ENCODE results near the gene CD40LG. TPM values are rescaled to one million over a fixed set of nuclear protein-coding genes. Genes with fewer than 3 reads are reported as not detected.

The CD40LG gene
- total RNA-seq, 2 donors from 2014 or later: 34.8 to 60.7 TPM

GRCh38 chrX:136659174-136659573 is 11.2 kb downstream of the CD40LG start:
- Mint-ChIP-seq H3K4me3 (peak overlapping the region; percentile 96), H3K4me1 (peaks cover 51% of the 10 kb centered on the region)

DNA sequence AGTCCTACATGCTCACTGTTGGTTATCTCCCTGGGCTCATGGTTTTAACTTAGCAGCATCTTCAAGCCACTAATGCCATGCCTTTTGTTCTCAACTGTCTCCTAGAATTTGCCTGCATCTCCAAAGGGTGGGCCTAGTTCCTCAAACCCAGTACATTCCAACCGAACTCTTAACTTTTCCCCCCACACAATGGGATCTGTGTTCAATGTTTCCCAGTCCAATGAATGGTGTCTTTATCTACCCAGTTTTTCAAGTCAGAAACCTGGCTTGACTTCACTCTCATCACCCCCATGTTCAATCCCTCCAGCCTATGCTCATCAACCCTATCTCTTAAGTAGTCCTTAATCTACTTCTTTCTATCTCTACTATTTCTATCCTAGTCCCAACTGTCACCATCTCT is 12.9 kb downstream of the CD40LG start:
- H3K36me3 Mint-ChIP-seq (ENCODE audit: low read depth): peaks cover 16% of the 10 kb centered on the region
- ATAC-seq: no peak
- no peaks in the 10 kb centered on the region for H3K9me3 ChIP-seq (ENCODE audit: control insufficient read depth, low read length, poor library complexity, severe bottlenecking)
- peak overlapping the region; percentile 60 for H3K4me3 Mint-ChIP-seq
- H3K27me3 Mint-ChIP-seq: no peaks in the 10 kb centered on the region
- DNase-seq: no peak
- peak overlapping the region; percentile 77 for H3K27ac Mint-ChIP-seq
- peaks cover 41% of the 10 kb centered on the region for H3K4me1 Mint-ChIP-seq

More at GRCh38 chrX:136659174-136659573, 11.2 kb downstream of the CD40LG start:
- peak; percentile 20 for ATAC-seq
- Mint-ChIP-seq H3K27me3 (no peaks in the 10 kb centered on the region), H3K27ac (peak overlapping the region; percentile 77), H3K36me3 (ENCODE audit: low read depth) (peaks cover 24% of the 10 kb centered on the region)
- DNase-seq: no peak
- no peaks in the 10 kb centered on the region for H3K9me3 ChIP-seq (ENCODE audit: control insufficient read depth, low read length, poor library complexity, severe bottlenecking)

DNA sequence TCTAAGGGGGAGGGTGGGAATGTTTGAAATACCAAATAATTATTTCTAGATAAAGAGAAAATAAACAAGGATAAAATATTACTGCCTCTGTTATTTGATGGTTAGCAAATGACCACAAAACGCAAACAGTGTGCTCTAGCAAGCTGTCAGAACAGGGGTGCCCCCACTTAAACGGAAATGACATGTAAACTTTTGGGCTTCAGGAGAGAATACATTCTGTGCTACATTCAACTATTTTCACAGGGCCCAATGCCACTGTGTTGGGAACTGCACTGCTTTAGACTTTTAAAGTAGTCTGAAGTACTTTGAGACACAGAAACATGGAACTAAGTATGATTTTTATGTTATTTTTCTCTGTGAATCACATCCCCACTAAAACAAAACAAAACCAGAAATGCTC is 14.1 kb downstream of the CD40LG start:
- H3K36me3 Mint-ChIP-seq (ENCODE audit: low read depth): peaks cover 13% of the 10 kb centered on the region
- no peaks in the 10 kb centered on the region for H3K9me3 ChIP-seq (ENCODE audit: control insufficient read depth, low read length, poor library complexity, severe bottlenecking)
- peak overlapping the region; percentile 77 for H3K27ac Mint-ChIP-seq
- no peaks in the 10 kb centered on the region for H3K27me3 Mint-ChIP-seq
- H3K4me1 Mint-ChIP-seq: peaks cover 36% of the 10 kb centered on the region
- ATAC-seq (peak; percentile 76), DNase-seq (no peak)
- peak overlapping the region; percentile 69 for H3K4me3 Mint-ChIP-seq

DNA sequence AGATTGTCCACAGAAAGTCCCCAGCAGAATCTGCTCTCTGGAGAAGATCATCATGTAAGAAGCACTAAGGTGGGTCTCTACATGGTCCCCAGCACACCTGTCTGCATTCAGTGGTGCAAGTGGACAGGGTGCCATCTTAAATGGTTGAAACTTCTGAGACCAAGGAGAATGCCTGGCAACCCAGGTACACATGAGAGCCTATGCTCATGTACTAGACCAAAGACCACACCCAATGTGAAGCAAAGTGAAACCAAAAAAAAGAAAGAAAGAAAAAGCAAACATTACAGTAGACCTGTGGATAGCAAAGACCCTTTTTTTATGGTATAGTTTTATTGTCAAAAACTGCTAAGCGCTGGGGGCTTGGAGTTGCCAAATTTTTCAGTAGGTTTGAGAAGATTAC is 15.0 kb downstream of the CD40LG start:
- Mint-ChIP-seq H3K27me3 (no peaks in the 10 kb centered on the region), H3K4me3 (no peak overlapping the region), H3K36me3 (ENCODE audit: low read depth) (peaks cover 13% of the 10 kb centered on the region), H3K27ac (peak overlapping the region; percentile 77), H3K4me1 (peaks cover 41% of the 10 kb centered on the region)
- DNase-seq (no peak), ATAC-seq (peak; percentile 33)
- H3K9me3 ChIP-seq (ENCODE audit: control insufficient read depth, low read length, poor library complexity, severe bottlenecking): no peaks in the 10 kb centered on the region

DNA sequence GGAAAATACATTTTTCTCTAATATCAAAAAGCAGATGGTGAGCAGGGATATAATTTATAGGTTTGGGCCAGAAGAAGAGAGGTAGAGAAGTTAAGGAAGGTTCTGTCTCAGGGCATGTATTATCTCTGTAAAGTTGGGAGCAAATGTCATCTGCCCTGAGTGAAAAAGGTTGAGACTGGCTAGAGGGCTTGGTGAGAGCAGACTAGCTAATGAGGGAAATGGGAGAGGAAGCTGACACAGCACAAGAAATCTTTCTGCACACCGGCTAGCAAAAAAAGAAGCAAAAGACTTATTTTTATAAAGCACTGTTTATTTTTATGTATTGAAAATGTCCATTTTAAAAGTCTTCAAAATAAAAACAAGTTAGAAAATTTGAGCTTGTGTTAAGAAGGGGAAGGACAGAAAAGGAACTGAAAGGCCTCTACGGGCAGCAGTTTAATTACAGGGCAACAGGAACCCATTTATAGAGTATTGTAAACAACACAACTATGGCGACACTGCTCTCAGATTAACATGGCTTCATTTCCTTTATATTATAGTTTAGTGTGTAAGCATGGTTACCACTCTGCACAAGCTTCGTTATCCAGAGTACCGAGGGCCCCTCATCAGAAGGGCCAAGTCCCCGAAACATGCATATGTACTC is 17.4 kb downstream of the CD40LG start:
- H3K9me3 ChIP-seq (ENCODE audit: control insufficient read depth, low read length, poor library complexity, severe bottlenecking): no peaks in the 10 kb centered on the region
- no peaks in the 10 kb centered on the region for H3K27me3 Mint-ChIP-seq
- H3K27ac Mint-ChIP-seq: peak overlapping the region; percentile 97
- DNase-seq (no peak), ATAC-seq (no peak)
- H3K4me3 Mint-ChIP-seq: no peak overlapping the region
- H3K36me3 Mint-ChIP-seq (ENCODE audit: low read depth): peaks cover 21% of the 10 kb centered on the region
- peaks cover 45% of the 10 kb centered on the region for H3K4me1 Mint-ChIP-seq

GRCh38 chrX:136666088-136666487 is 18.1 kb downstream of the CD40LG start:
- peak overlapping the region; percentile 97 for H3K27ac Mint-ChIP-seq

DNA sequence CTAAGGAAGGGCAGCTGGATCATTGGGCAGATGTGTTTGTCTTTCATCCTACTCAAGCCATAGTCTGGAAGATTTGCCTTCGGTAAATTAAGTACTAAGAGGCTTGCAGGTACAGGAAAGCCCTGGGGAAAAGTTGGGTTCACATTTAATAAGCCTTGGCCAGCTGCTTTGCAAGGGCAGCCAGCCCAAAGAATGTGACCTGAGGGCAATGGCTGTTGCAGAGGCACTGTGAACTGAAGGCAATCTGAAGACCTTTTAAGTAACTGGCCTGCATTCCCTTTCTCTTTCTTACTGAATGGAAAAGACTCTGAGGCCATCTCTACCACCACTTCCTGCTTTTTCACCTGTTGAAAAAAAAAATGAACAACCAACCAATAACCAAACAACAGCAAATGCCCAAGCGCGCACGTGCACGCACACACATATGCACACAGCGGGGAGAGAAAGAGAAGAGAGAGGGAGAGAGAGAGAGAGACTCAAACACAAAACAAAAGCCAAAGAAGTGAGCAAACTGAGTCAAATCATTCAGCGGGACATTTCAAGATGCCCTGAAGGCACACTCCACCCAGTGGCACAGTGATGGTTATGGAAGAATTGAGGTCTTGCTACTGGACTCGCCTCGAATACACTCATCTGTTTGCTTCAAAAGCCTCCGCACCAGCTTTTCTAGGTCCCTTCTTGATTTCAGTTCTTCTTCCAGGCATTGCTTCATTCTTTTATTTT is 19.6 kb downstream of the CD40LG start:
- Mint-ChIP-seq H3K4me1 (peaks cover 52% of the 10 kb centered on the region), H3K36me3 (ENCODE audit: low read depth) (peaks cover 17% of the 10 kb centered on the region), H3K27ac (peak overlapping the region; percentile 97), H3K4me3 (peak overlapping the region; percentile 2), H3K27me3 (no peaks in the 10 kb centered on the region)
- DNase-seq: no peak
- ATAC-seq: peak; percentile 32
- no peaks in the 10 kb centered on the region for H3K9me3 ChIP-seq (ENCODE audit: control insufficient read depth, low read length, poor library complexity, severe bottlenecking)

More at GRCh38 chrX:136666088-136666487, 18.1 kb downstream of the CD40LG start:
- Mint-ChIP-seq H3K36me3 (ENCODE audit: low read depth) (peaks cover 17% of the 10 kb centered on the region), H3K4me3 (no peak overlapping the region), H3K4me1 (peaks cover 47% of the 10 kb centered on the region), H3K27me3 (no peaks in the 10 kb centered on the region)
- DNase-seq (no peak), ATAC-seq (no peak)
- no peaks in the 10 kb centered on the region for H3K9me3 ChIP-seq (ENCODE audit: control insufficient read depth, low read length, poor library complexity, severe bottlenecking)

GRCh38 chrX:136671006-136671610 is 23.1 kb downstream of the CD40LG start:
- no peaks in the 10 kb centered on the region for H3K27me3 Mint-ChIP-seq
- ATAC-seq: no peak
- peak overlapping the region; percentile 39 for H3K4me3 Mint-ChIP-seq
- H3K9me3 ChIP-seq (ENCODE audit: control insufficient read depth, low read length, poor library complexity, severe bottlenecking): no peaks in the 10 kb centered on the region
- peaks cover 65% of the 10 kb centered on the region for H3K4me1 Mint-ChIP-seq
- peaks cover 12% of the 10 kb centered on the region for H3K36me3 Mint-ChIP-seq (ENCODE audit: low read depth)
- no peak for DNase-seq
- H3K27ac Mint-ChIP-seq: peak overlapping the region; percentile 97

GRCh38 chrX:136674270-136674985 is 26.5 kb downstream of the CD40LG start:
- Mint-ChIP-seq H3K36me3 (ENCODE audit: low read depth) (peaks cover 2% of the 10 kb centered on the region), H3K4me3 (peak overlapping the region; percentile 76), H3K4me1 (peaks cover 58% of the 10 kb centered on the region), H3K27me3 (no peaks in the 10 kb centered on the region), H3K27ac (peak overlapping the region; percentile 97)
- ATAC-seq (peak; percentile 87), DNase-seq (no peak)
- no peaks in the 10 kb centered on the region for H3K9me3 ChIP-seq (ENCODE audit: control insufficient read depth, low read length, poor library complexity, severe bottlenecking)

DNA sequence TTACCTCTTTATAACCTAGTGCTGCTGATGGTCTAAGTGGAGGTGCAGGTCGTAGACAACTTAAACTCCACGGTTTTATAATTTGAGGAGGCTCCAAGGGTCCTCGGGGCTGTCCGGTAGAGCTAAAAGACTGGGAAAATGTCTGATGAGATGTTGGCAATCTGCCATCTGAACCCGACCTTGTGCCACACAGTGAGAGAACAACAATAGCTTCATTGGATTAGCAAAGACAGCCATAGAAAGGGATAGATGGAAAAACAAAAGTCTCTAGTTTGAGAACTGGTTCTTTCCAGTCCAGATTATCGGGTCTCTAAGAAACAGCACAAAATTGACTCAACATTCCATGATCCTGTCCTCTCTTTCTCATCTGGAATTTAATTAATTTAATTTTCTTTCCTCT is 31.6 kb downstream of the CD40LG start:
- DNase-seq: no peak
- Mint-ChIP-seq H3K4me3 (no peak overlapping the region), H3K27me3 (no peaks in the 10 kb centered on the region), H3K36me3 (ENCODE audit: low read depth) (no peaks in the 10 kb centered on the region), H3K27ac (peak overlapping the region; percentile 97), H3K4me1 (peaks cover 23% of the 10 kb centered on the region)
- ATAC-seq: no peak
- H3K9me3 ChIP-seq (ENCODE audit: control insufficient read depth, low read length, poor library complexity, severe bottlenecking): no peaks in the 10 kb centered on the region

- Mint-ChIP-seq H3K27ac (no peak overlapping the region), H3K36me3 (ENCODE audit: low read depth) (peaks cover 2% of the 10 kb centered on the region), H3K4me3 (no peak overlapping the region), H3K27me3 (no peaks in the 10 kb centered on the region), H3K4me1 (peaks cover 14% of the 10 kb centered on the region)
- DNase-seq (no peak), ATAC-seq (no peak)
- no peaks in the 10 kb centered on the region for H3K9me3 ChIP-seq (ENCODE audit: control insufficient read depth, low read length, poor library complexity, severe bottlenecking)
These were observed 36.2 kb downstream of the CD40LG start for GRCh38 chrX:136684120-136684519.

DNA sequence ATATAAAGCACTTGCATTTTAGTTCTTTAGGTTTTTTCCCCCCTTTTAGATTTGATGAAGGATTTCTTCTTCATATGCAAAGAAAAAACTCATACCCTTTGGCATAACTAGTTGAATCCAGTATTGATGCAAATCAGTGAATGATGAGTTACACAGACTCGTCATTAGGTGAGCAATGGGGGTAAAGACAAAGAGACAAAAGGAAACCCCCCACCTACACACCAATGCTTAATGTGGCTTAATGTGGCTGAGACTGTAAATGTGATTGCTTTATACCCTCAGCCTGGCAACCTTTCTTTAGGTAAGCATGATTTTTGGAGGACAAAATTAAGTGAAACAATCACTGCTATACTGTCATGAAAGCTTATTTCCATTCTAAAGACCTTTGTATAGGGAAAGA is 39.5 kb downstream of the CD40LG start:
- Mint-ChIP-seq H3K36me3 (ENCODE audit: low read depth) (peaks cover 4% of the 10 kb centered on the region), H3K27me3 (no peaks in the 10 kb centered on the region), H3K27ac (peak overlapping the region; percentile 99), H3K4me1 (peaks cover 24% of the 10 kb centered on the region), H3K4me3 (peak overlapping the region; percentile 68)
- no peaks in the 10 kb centered on the region for H3K9me3 ChIP-seq (ENCODE audit: control insufficient read depth, low read length, poor library complexity, severe bottlenecking)
- ATAC-seq (peak; percentile 62), DNase-seq (no peak)

DNA sequence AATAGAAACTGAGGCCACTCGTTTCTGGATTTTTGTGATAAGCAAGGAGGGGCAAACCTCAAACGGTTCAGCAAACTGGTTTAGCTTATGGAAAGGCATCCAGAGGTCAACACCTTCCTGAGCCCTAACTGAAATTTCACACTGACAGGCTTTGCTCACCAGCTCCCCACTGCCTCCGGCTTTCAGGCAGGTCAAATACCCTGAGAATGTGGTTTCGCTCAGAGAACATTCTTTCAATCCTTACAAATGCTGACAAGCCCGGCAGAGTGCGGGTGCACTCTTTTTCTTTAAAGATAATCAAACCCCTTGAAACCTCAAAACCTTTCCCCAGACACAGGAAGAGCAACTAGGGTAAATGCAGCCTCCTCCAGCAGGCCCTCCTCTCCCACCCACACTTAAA is 41.5 kb downstream of the CD40LG start:
- ATAC-seq: peak; percentile 22
- peak overlapping the region; percentile 99 for H3K27ac Mint-ChIP-seq
- H3K4me3 Mint-ChIP-seq: peak overlapping the region; percentile 53
- peaks cover 4% of the 10 kb centered on the region for H3K36me3 Mint-ChIP-seq (ENCODE audit: low read depth)
- H3K4me1 Mint-ChIP-seq: peaks cover 30% of the 10 kb centered on the region
- H3K9me3 ChIP-seq (ENCODE audit: control insufficient read depth, low read length, poor library complexity, severe bottlenecking): no peaks in the 10 kb centered on the region
- no peaks in the 10 kb centered on the region for H3K27me3 Mint-ChIP-seq
- DNase-seq: no peak

All from T-helper 17 cell (primary cell).